AG08395 (cell line): ENCODE measurements around the gene ADAD2.
A peak's percentile ranks its signal among the peaks of the same experiment; 100 is the strongest.

Source experiments
- DNase-seq: peaks from one replicate; pipeline ENCODE4 v3.0.0; 2012; ENCODE audit warnings: mixed read lengths, low spot score

Gene ADAD2

DNA sequence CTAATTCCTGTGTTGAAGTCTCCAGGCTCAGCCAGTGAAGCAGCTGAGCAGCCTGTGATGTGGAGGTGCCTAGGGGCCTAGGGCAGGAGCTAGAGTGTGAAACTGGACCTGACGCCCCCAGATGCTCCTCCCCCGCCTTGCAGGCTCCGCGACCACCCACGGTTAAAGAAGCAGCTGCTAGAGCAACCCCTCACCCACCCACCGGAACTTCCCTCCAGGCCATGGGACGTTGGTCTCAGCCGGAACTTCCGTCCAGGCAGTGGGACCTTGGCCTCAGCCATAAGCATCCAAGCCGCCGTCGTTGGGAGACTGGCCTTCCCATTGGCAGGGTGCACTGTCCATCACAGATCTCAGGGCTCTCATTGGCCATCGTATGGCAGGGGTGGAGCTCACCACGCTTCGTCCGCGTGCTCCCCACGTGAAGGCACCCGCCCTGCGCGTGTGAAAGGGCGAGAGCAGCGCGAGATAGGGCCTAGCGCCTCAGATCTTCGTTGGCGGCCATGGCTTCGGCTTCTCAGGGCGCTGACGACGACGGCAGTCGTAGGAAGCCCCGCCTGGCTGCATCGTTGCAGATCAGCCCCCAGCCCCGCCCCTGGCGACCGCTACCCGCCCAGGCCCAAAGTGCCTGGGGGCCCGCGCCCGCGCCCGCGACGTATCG, at the start of gene ADAD2:
TSS of gene ADAD2 (plus strand) at position 427 of the 658 bp plus-strand sequence. CDS start at position 501, 74 bp downstream.
- DNase-seq, result peak; percentile 17

DNA sequence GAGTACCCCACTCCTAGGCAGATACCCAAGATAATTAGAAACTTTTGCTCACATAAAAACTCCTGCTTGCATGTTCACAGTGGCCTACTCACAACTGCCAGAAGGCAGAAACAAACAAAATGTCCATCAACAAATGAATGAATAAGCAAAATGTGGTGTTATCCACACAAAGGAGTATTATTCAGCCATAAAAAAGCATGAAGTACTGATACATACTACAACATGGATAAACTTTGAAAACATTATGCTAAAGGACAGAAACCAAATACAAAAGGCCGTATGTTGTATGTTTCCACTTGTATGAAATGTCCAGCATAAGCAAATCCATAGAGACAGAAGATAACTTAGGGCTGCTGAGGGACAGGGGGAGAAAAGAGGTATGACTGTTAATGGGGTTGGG, 47.9 kb upstream of the ADAD2 start:
- no peak for DNase-seq

DNA sequence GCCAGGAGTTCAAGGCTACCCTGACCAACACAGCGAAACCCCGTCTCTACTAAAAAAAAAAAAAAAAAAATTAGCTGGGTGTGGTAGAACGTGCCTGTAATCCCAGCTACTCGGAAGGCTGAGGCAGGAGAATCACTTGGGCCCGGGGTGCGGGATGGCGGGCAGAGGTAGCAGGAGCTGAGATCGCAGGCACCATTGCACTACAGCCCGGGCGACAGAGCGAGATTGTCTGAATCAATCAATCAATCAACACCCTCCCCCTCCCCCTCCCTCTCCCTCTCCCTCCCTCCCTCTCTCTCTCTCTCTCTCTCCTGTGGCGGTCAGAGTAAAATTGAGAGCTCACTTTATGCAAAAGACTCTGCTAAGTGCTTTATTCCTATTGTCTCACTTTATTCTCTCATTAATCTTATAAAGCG, 47.2 kb upstream of the ADAD2 start:
- no peak for DNase-seq

DNA sequence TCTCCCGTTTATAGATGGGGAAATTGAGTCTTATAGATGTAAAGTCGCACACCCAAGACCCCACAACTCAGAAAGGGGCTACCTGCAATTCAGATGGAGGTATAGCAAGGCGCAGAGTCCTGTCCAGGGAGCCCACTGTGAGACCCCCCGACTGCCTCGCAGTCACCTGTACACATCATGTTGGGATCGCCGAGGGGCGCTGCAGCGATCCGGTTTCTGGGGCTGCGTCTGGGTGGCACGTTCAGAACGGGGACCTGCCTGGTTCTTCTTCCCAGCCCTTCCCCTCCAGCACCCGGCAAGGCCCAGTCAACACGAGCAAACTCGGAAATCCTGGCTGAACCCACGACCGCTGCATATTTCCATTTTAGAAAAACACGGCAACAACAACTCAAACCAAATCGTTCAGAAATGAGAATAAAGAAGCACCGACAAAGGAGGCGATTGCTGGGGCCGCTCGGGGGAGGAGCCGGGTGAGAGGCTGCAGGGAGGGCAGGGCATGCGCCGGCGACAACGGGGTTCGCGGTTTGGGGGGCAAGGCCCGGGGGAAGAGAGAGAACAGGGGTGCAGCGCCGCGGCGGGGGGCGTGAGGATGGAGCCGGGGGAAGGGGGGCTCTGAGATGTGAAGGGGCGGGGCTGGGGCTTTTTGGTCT, 46.6 kb upstream of the ADAD2 start:
- peak; percentile 38 for DNase-seq

DNA sequence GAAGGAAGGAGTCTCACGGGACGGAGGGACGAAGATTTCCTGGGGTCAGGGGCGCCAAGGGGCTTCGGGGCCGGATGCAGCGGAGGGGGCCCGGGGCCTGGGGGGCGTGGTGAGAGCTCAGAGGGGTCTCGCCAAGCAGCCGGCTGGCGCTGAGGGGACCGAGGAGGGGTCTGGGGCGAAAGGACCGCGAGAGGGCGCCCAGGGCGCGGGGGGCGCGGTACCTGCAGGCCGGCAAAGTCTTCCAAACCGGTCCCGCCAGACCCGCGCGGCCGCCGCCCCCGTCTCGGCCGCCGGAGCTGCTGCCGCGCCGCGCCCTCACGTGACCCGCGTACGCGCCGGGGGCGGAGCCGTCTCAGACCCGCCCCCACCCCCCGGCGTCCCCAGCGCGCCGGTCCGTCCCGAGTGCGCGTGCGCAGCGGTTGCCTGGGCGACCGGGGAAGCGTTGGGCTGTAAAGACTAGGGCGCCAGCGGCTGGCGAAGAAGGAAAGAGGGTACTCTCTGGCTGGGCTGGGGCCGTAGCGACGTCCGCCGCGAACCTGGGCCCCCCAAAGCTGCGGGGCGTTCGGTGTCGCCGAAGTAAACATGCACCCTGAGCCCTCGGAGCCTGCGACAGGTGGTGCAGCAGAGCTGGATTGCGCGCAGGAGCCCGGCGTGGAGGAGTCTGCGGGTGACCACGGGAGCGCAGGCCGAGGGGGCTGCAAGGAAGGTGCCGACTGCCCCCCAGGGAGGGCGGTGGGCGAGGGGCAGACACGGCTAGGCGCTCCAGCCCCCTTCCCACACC, 45.9 kb upstream of the ADAD2 start, which contains the start of the genes DNAAF1 and HSDL1:
TSS of gene DNAAF1 (plus strand) at position 450 of the 781 bp plus-strand sequence. CDS start at position 583, 133 bp downstream.
TSS of gene HSDL1 (minus strand) at position 319 of the 781 bp plus-strand sequence. CDS start 13,856 bp downstream, outside the sequence.
- peak; percentile 99 for DNase-seq

DNA sequence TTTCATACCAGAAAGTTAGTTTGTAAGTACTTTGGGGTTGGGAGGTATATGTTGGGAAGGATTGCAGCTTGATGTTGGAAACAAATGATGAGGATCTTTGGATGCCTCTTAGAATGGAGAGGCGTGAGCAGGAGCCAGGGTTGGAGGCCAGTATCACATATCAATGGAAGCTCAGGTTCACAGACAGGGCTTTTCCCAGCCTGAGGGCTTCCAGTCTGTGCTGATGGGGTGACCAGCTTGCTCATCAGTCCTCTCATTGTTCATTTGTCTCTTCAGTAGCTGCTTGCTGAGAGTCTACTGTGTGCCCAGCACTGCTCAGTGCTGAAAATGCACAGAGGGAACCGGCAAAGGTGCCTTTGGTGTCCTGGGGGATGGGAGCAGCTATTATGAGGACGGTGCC, 40.0 kb upstream of the ADAD2 start:
- no peak for DNase-seq

DNA sequence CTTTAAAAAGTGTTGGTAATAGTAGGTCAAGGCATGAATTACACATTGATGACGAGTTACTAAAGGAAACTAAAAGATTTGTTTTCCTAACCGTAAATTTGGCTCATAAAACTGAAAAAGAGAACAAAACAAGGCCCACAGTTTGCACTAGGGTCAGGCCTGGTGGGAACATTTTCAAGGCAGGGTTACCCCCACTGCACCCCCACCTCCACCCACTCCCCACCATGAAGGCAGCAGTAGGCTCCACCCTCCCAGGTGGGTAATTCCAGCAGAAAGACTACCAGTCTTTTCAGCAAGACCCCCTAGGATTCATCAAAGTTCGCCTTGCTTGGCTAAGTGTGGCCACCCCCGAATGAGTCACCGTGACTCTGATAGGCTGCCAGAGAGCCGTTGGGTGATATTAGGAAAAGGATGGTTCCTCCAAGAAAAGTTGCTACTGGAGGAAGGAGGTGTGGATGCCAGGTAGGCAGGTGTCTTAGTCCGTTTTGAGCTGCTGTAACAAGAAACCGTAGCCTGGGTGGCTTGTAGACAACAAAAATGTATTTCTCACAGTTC, 37.2 kb upstream of the ADAD2 start:
- no peak for DNase-seq

DNA sequence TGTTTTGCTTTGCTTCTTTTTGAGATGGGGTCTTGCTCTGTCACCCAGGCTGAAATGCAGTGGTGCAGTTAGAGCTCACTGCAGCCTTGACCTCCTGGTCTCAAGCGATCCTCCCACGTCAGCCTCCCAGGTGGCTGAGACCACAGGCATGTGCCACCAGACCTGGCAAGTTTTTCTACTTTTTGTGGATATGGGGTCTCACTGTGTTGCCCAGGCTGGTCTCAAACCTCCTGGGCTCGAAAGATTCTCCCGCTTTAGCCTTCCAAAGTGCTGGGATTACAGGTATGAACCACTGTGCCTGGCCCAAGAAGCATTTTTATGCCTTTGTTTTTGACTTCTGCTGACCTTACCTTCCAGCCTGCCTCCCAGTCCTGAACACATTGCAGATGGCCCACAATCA, 35.7 kb upstream of the ADAD2 start:
- no peak for DNase-seq

DNA sequence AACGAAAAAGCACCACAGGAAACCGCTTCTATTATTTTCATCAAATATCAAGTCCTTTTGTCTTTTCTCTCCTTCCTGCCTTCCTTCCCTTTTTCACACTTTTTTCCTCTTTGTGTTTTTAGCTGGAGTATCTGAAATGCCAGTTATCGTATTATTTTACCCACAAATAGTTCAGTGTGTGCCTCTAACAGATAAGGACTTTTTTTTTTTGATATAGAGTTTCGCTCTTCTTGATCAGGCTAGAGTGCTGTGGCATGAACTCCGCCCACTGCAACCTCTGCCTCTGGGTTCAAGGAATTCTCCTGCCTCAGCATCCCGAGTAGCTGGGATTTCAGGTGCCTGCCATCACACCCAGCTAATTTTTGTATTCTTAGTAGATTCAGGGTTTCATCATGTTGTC, 35.2 kb upstream of the ADAD2 start:
- no peak for DNase-seq

DNA sequence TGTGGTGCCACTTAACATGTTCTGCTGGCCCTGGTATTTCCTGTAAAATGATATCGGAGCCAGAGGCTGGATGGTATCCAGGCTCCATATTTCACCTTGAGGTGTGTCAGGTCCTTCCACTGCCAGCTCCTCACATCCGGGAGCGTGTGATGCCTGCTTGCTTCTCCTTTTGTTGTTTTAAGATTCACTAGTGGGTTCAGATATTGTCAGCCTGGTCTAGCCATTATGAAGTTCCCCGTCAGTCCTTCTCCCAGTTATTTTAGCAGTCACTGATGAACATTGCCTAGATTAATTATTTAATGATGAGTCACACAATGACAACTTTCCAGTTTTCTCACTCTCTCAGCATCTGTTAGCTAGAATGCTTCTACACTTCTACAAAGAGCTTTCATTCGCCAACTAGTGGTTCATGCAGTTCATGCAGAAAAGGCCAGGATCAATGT, 34.6 kb upstream of the ADAD2 start:
- DNase-seq, result no peak

DNA sequence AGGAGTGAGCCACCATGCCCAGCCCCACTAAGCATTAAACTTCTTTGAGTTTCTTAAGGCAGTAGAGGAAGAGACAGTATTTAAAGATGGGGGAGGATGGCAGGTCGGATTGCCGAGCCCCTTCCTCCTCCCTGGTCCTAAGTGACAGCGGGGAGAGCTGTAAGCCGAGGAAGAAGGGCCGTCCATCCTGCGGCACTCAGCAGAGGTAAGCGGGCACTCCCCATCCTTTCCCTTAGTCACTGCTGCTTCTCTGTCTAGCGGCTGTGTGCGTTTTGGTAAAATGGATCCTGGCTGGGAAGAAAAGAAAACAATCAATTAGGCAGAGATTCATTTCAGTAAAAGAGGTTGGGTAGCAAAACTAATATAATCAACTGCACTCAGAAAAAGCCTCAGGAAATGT, 31.9 kb upstream of the ADAD2 start:
- no peak for DNase-seq

DNA sequence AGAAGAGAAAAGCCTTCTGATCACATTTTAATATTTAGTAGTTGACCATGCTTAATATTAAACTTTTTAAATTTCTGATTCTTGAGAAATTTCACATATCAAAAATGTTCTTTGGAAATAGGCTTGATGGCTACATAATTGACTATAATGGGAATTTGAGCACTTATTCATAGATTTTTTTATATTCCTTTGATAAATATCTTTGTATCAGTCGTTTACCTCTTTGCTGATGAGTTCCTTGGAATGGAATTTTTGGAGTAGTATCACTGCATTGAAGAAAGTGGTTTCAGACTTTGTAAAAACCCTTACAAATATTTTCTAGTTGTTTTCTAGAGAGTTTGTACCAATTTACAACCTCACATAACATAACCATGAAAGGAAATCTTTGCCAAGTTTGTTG, 31.2 kb upstream of the ADAD2 start:
- no peak for DNase-seq

DNA sequence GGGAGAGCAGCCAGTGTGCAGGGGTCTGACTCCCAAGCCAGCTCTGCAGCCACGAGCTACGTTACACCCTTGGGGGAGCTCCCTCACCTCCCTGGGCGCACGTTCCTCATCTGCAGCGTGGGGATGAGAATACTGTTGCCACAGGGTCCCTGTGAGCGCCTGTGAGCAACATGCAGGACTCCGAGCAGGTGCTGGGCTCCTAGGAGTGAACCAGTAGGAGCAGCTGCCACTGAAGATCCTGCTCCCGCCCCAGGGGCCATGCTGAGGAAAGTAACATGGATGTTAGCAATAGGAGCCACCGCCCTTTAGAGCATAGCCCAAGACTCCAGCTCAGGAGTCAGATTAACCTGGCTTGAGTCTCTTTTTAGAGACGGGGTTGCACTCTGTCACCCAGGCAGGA, 29.9 kb upstream of the ADAD2 start:
- no peak for DNase-seq

DNA sequence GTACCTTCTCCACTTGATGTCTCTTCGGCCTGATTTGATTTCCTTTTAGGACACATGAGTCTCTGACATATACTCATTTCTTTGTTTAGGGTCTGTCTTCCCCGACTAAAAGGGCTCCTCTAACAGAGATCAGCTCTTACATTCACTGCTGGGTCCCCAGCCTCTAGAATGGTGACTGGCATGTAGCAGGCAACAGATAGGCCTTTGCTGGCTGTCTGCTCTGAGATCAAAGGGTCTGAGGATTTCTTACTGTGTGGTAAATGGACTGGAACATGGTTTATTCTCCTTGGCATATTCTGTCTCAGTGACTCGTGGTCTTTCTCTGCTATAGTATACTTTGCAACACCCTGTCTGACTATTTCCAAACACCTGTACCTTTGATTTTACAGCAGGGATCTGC, 29.2 kb upstream of the ADAD2 start:
- DNase-seq, result no peak

DNA sequence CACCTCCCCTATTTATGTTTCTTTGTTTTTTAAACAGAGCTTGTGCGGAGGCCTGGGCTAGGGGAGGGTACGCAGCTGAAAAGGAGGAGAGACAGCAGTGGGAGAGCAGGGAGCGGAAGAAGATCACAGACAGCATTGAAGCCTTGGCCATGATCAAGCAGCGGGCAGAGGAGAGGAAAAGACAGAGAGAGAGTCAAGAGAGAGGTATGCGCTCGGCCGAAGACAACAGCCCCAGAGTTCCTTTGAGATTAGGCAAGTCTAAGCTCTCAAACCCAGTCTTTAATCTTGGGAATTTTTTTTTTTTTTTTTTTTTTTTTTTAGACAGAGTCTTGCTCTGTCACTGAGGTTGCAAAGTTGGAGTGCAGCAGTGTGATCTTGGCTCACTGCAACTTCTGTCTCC, 25.2 kb upstream of the ADAD2 start:
- no peak for DNase-seq

DNA sequence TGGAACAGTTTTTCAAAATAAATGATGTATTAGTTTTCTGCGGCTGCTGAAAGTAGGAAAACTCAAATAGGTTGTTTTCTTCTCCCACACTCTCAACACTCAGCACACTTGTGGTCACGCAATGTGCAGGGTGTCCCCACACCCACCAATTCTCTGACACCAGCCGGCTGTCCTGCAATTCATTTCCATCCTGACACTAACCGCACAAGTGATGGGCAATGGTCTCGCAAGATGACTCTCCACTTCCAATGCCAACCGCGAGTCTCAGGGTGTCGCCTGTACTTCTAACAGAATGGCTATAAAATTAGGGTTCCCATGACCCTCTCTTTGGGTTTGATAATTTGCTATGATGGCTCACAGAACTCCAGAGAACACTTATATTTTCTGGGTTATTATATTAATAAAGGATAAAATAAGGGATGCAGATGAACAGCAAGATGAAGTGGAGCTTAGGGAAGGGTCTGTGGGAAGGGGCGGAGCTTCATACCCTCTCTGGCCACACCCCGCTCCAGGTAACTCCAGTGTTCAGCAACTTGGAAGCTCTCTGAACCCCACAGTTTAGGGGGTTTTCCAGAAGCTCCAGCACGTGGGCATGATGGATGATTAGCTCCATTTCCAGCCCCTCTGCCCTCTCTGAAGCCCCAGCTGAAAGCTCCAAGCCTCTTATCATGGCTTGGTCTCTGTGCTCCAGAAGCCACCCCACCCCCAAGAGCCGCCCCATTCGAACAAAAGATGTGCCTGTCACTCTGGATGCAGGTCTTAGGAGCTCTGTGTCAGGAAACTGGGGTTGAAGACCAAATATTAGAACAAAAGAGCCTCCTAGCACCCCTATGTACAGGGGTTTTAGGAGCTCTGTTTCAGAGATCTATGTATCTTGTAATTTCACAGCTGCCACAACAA, 23.9 kb upstream of the ADAD2 start:
- no peak for DNase-seq

DNA sequence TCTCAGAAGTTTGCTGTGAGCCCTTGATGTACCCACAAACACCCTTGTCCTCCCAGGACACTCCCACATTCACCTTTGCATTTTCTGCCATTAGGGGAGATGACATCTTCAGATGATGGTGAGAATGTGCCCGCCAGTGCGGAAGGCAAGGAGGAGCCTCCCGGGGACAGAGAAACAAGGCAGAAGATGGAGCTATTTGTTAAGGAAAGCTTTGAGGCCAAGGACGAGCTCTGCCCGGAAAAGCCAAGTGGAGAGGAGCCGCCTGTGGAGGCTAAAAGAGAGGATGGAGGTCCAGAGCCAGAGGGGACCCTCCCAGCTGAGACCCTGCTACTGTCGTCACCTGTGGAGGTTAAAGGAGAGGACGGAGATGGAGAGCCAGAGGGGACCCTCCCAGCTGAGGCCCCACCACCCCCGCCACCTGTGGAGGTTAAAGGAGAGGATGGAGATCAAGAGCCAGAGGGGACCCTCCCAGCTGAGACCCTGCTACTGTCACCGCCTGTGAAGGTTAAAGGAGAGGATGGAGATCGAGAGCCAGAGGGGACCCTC, 21.1 kb upstream of the ADAD2 start:
- DNase-seq, result no peak

DNA sequence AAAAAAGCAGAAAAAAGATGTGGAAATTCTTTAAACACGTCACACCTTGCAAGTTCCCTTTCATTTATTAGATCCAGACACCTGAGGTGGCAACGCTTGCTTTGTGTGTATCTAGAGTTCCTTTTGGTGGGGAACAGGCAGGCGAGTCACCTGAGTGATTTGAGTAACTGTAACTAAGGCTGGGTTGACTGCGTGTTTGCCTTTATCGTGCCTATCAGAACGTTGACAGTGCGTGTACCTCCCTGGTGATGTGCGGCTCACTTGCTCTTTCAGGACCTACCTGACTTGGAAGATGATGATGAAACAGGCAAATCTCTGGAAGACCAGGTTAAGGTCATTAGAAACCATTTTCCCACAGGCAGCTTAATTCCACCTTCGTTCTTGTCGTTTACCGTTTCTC, 16.6 kb upstream of the ADAD2 start:
- DNase-seq, result no peak

DNA sequence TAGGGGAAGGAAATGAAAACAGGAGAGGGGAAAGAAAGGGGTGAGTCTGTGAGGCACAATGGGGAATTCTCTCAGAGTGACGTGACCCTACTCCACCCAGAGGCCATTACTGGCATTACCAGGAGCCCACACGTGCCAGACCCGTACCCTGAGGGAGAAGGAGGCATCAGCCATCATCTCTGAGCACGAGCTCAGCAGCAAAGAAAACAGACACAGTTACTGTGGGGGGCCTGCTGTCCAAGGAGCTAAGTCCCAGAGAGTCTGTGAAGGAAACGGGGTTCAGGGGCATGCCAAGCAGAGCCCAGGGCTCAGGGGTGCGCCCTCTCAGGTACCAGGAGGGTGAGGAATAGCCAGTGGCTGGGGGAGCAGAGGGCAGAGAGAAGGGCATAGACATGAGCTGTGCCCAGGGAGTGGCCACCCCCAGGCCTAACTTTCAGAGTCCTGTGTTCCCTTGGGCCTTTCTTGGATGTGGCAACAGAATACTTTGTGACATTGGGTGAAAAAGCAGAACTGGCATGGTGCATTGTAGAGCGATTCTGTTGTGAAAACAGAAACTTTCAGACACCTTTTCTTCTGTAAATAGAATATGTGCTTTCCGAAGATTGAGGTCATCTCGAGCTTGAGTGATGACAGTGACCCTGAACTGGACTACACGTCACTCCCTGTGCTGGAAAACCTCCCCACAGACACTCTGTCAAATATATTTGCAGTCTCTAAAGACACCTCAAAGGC, 15.4 kb upstream of the ADAD2 start:
- DNase-seq, result peak; percentile 85
